Gastrocnemius medialis (tissue), 4 donors: ENCODE data around the gene NUP205.

ENCODE experiments used
- POLR2A ChIP-seq, 2 donors: fragments of 450-650 bp; IDR thresholded peaks; one replicate each; pipeline ENCODE4 v1.6.1; 2017; ENCODE audit warnings: antibody characterized with exemption in 2 of 2, mild to moderate bottlenecking in 2 of 2, moderate library complexity in 2 of 2
- TF ChIP-seq, protein P1 (sequence below), 5 experiments: fragments of 450-650 bp in 3 of 5; fragments of 200-600 bp in 2 of 5; sonication (generic) in 2 of 5; IDR thresholded peaks in 4 of 5; conservative IDR thresholded peaks in 1 of 5; 1 replicate in 4 of 5; 2 replicates in 1 of 5; pipeline ENCODE4 v1.5.1; 2016 to 2019; ENCODE audit warnings: antibody characterized with exemption in 5 of 5, mild to moderate bottlenecking in 3 of 5, moderate library complexity in 3 of 5

DNA sequence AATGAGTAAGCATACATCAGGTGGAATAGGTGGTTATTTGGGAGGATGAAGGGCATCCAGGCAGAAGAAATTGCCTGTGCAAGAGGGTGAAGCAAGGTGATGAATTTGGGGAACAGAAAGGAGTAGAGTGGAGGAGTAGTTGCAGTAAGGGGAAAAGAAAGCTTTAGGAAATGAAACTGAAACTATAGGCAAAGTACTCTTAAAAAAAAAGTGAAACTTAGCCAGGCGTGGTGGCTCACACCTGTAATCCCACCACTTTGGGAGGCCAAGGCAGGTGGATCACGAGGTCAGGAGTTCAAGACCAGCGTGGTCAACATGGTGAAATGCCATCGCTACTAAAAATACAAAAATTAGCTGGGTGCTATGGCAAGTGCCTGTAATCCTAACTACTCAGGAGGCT lies 17.6 kb downstream of the NUP205 start:
- TF ChIP-seq, protein P1, sequence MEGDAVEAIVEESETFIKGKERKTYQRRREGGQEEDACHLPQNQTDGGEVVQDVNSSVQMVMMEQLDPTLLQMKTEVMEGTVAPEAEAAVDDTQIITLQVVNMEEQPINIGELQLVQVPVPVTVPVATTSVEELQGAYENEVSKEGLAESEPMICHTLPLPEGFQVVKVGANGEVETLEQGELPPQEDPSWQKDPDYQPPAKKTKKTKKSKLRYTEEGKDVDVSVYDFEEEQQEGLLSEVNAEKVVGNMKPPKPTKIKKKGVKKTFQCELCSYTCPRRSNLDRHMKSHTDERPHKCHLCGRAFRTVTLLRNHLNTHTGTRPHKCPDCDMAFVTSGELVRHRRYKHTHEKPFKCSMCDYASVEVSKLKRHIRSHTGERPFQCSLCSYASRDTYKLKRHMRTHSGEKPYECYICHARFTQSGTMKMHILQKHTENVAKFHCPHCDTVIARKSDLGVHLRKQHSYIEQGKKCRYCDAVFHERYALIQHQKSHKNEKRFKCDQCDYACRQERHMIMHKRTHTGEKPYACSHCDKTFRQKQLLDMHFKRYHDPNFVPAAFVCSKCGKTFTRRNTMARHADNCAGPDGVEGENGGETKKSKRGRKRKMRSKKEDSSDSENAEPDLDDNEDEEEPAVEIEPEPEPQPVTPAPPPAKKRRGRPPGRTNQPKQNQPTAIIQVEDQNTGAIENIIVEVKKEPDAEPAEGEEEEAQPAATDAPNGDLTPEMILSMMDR (IDR thresholded peaks at IDR 0.05 in 4 of 5, conservative IDR thresholded peaks at IDR 0.05 in 1 of 5): no peak
- no peak for TF ChIP-seq POLR2A (IDR thresholded peaks at IDR 0.05)
